Suprapubic skin (tissue), 4 donors: ENCODE results near the gene CIITA.

Experiments used
- EP300 ChIP-seq: sonication (generic); formaldehyde crosslinking; IDR thresholded peaks from one replicate; pipeline ENCODE4 v1.6.1; 2017; ENCODE audit warnings: antibody characterized with exemption
- POLR2A ChIP-seq, 2 donors: fragments of 450-650 bp; IDR thresholded peaks; one replicate each; pipeline ENCODE4 v1.6.1; 2017; ENCODE audit warnings: antibody characterized with exemption in 2 of 2, mild to moderate bottlenecking in 2 of 2, moderate library complexity in 2 of 2
- POLR2AphosphoS5 ChIP-seq, 3 donors: sonication (generic); formaldehyde crosslinking; IDR thresholded peaks; one replicate each; pipeline ENCODE4 v1.6.1; 2017; ENCODE audit warnings: antibody characterized with exemption in 3 of 3
- TF ChIP-seq, protein P1 (sequence below), 2 donors: fragments of 200-600 bp in 1 of 2; fragments of 450-650 bp in 1 of 2; sonication (generic) in 1 of 2; IDR thresholded peaks; one replicate each; pipeline ENCODE4 v1.5.1; 2016 to 2019; ENCODE audit warnings: antibody characterized with exemption in 2 of 2, mild to moderate bottlenecking in 1 of 2, moderate library complexity in 1 of 2

DNA sequence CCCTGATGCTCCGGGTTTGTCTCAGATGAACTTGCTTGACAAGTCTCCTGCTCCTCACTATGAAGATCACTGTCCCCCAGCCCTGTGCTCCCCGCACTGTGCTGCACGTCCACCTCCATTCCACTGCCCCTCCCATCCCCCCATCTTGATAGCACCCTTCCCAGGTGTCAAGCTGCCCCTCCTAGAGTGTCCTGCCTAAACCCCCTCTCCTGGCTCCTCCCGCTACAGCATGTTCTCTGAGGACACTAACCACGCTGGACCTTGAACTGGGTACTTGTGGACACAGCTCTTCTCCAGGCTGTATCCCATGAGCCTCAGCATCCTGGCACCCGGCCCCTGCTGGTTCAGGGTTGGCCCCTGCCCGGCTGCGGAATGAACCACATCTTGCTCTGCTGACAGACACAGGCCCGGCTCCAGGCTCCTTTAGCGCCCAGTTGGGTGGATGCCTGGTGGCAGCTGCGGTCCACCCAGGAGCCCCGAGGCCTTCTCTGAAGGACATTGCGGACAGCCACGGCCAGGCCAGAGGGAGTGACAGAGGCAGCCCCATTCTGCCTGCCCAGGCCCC is 46.7 kb downstream of the CIITA start:
- TF ChIP-seq, protein P1, sequence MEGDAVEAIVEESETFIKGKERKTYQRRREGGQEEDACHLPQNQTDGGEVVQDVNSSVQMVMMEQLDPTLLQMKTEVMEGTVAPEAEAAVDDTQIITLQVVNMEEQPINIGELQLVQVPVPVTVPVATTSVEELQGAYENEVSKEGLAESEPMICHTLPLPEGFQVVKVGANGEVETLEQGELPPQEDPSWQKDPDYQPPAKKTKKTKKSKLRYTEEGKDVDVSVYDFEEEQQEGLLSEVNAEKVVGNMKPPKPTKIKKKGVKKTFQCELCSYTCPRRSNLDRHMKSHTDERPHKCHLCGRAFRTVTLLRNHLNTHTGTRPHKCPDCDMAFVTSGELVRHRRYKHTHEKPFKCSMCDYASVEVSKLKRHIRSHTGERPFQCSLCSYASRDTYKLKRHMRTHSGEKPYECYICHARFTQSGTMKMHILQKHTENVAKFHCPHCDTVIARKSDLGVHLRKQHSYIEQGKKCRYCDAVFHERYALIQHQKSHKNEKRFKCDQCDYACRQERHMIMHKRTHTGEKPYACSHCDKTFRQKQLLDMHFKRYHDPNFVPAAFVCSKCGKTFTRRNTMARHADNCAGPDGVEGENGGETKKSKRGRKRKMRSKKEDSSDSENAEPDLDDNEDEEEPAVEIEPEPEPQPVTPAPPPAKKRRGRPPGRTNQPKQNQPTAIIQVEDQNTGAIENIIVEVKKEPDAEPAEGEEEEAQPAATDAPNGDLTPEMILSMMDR (IDR thresholded peaks at IDR 0.05), result no peak
- no peak for TF ChIP-seq POLR2A (IDR thresholded peaks at IDR 0.05)
- TF ChIP-seq POLR2AphosphoS5 (IDR thresholded peaks at IDR 0.05), result no peak
- TF ChIP-seq EP300, result no peak
